HG03571 (cell line): ENCODE measurements around the gene PTCD2.
"Not testable (repeated sequence)": the region's sequence is repeated elsewhere in the genome, so short reads cannot be mapped to it uniquely, and the experiment has no call there.

Experiments
- ATAC-seq: cut with Tn5 transposase; IDR thresholded peaks from one replicate; pipeline ENCODE4 v1.9.1; 2021; ENCODE audit not compliant: unreplicated experiment

The PTCD2 gene

GRCh38 chr5:72295539-72295938, 24.6 kb upstream of the PTCD2 start:
- no peak for ATAC-seq

- ATAC-seq = no peak
Observed at GRCh38 chr5:72296256-72296655, 23.9 kb upstream of the PTCD2 start.

- ATAC-seq = not testable (repeated sequence)
Observed at GRCh38 chr5:72298136-72298535, 22.0 kb upstream of the PTCD2 start.

GRCh38 chr5:72298711-72299110, 21.5 kb upstream of the PTCD2 start:
- ATAC-seq = no peak

GRCh38 chr5:72300590-72301339, 19.4 kb upstream of the PTCD2 start:
- no peak for ATAC-seq

- no peak for ATAC-seq
Observed at GRCh38 chr5:72301557-72301956, 18.6 kb upstream of the PTCD2 start.

GRCh38 chr5:72302171-72302570, 18.0 kb upstream of the PTCD2 start:
- ATAC-seq = no peak

- no peak for ATAC-seq
Observed at GRCh38 chr5:72305194-72306142, 14.7 kb upstream of the PTCD2 start.

GRCh38 chr5:72307573-72307967, 12.6 kb upstream of the PTCD2 start:
- ATAC-seq = no peak

- peak; percentile 92 for ATAC-seq
Observed at GRCh38 chr5:72307968-72308852, 12.0 kb upstream of the PTCD2 start.

- ATAC-seq = no peak
Observed at GRCh38 chr5:72308853-72309191, 11.4 kb upstream of the PTCD2 start.

- no peak for ATAC-seq
Observed at GRCh38 chr5:72313141-72313540, 7.0 kb upstream of the PTCD2 start.

- ATAC-seq = no peak
Observed at GRCh38 chr5:72314571-72315172, 5.5 kb upstream of the PTCD2 start.

GRCh38 chr5:72319435-72319975, 668 bp upstream of the PTCD2 start:
- not testable (repeated sequence) for ATAC-seq

GRCh38 chr5:72324189-72324825, 4.1 kb downstream of the PTCD2 start:
- no peak for ATAC-seq

GRCh38 chr5:72325566-72326305, 5.6 kb downstream of the PTCD2 start:
- no peak for ATAC-seq

- ATAC-seq = no peak
Observed at GRCh38 chr5:72326306-72326649, 6.1 kb downstream of the PTCD2 start.

GRCh38 chr5:72328172-72328571, 8.0 kb downstream of the PTCD2 start:
- no peak for ATAC-seq

GRCh38 chr5:72330712-72331111, 10.5 kb downstream of the PTCD2 start:
- no peak for ATAC-seq
